Peyer's patch (tissue), 4 donors: ENCODE data around the gene TFDP1. TPM values are rescaled to one million over a fixed set of nuclear protein-coding genes. Genes with fewer than 3 reads are reported as not detected.
A peak's percentile ranks its signal among the peaks of the same experiment; 100 is the strongest.

Experiments used
- DNase-seq, 3 donors: peaks; one replicate each; pipeline ENCODE4 v3.0.0-alpha.2; 2017 to 2019
- H3K27ac ChIP-seq, 4 donors: fragments of 200-600 bp; sonication (generic); one replicate each; pipeline ENCODE4 v1.5.1; 2016 to 2019
- H3K27me3 ChIP-seq, 2 donors: fragments of 200-600 bp; sonication (generic); one replicate each; pipeline ENCODE4 v1.5.1; 2019
- H3K36me3 ChIP-seq, 3 donors: fragments of 200-600 bp; sonication (generic); one replicate each; pipeline ENCODE4 v1.5.1; 2016 to 2019
- H3K4me1 ChIP-seq, 4 donors: fragments of 200-600 bp; sonication (generic); one replicate each; pipeline ENCODE4 v1.5.1; 2016 to 2019
- H3K4me3 ChIP-seq, 4 donors: fragments of 200-600 bp; sonication (generic); 1 replicate in 3 of 4; 2 replicates in 1 of 4; pipeline ENCODE4 v1.5.1; 2016 to 2019; ENCODE audit warnings: mild to moderate bottlenecking in 1 of 4
- H3K9me3 ChIP-seq, 4 donors: fragments of 200-600 bp; sonication (generic); one replicate each; pipeline ENCODE4 v1.5.1; 2016 to 2019; ENCODE audit warnings: mild to moderate bottlenecking in 1 of 4
- CTCF ChIP-seq, 6 experiments: fragments of 450-650 bp in 4 of 6; fragments of 200-600 bp in 2 of 6; sonication (generic) in 1 of 6; IDR thresholded peaks; one replicate each; pipeline ENCODE4 v1.5.1; 2017 to 2019; ENCODE audit warnings: antibody characterized with exemption in 6 of 6, mild to moderate bottlenecking in 3 of 6, moderate library complexity in 1 of 6
- POLR2A ChIP-seq, 2 donors: fragments of 450-650 bp; IDR thresholded peaks; one replicate each; pipeline ENCODE4 v1.5.1; 2017; ENCODE audit warnings: antibody characterized with exemption in 2 of 2, mild to moderate bottlenecking in 2 of 2, moderate library complexity in 2 of 2
- total RNA-seq, 4 donors: library from RNA; depleted of rRNA; stranded (reverse); fragments of >200 nt; gene quantifications; one replicate each; pipeline ENCODE4 v1.1.0, GENCODE V29; 2016

Gene TFDP1
- total RNA-seq, 4 donors from 2014 or later: 37.0 to 75.1 (median 48.0) TPM

GRCh38 chr13:113652404-113653263 is 68.1 kb downstream of the TFDP1 start:
- H3K27ac ChIP-seq: no peak overlapping the region
- no peaks in the 10 kb centered on the region for H3K9me3 ChIP-seq
- DNase-seq: peak in 2 of 3 donors; percentile 21 to 34
- TF ChIP-seq POLR2A (IDR thresholded peaks at IDR 0.05): no peak
- no peak for TF ChIP-seq CTCF (IDR thresholded peaks at IDR 0.05)
- no peaks in the 10 kb centered on the region for H3K36me3 ChIP-seq
- H3K4me3 ChIP-seq: no peak overlapping the region
- H3K27me3 ChIP-seq: no peaks in the 10 kb centered on the region
- H3K4me1 ChIP-seq: peaks cover 0 to 6% (median 0%) of the 10 kb centered on the region in 4 donors

- H3K27ac ChIP-seq: no peak overlapping the region
- H3K4me1 ChIP-seq: no peaks in the 10 kb centered on the region
- no peak overlapping the region for H3K4me3 ChIP-seq
- no peaks in the 10 kb centered on the region for H3K36me3 ChIP-seq
- no peaks in the 10 kb centered on the region for H3K27me3 ChIP-seq
- no peaks in the 10 kb centered on the region for H3K9me3 ChIP-seq
- TF ChIP-seq POLR2A (IDR thresholded peaks at IDR 0.05): no peak
- no peak for TF ChIP-seq CTCF (IDR thresholded peaks at IDR 0.05)
- peak in 2 of 3 donors; percentile 22 to 33 for DNase-seq
Observed at GRCh38 chr13:113653264-113654174, 69.0 kb downstream of the TFDP1 start.

GRCh38 chr13:113654175-113654560 is 69.6 kb downstream of the TFDP1 start:
- no peak for TF ChIP-seq POLR2A (IDR thresholded peaks at IDR 0.05)
- no peak for TF ChIP-seq CTCF (IDR thresholded peaks at IDR 0.05)
- H3K4me1 ChIP-seq: no peaks in the 10 kb centered on the region
- no peak overlapping the region for H3K27ac ChIP-seq
- no peaks in the 10 kb centered on the region for H3K36me3 ChIP-seq
- H3K4me3 ChIP-seq: no peak overlapping the region
- DNase-seq: peak in 2 of 3 donors; percentile 13 to 33
- H3K27me3 ChIP-seq: no peaks in the 10 kb centered on the region
- no peaks in the 10 kb centered on the region for H3K9me3 ChIP-seq

GRCh38 chr13:113654591-113655345 is 70.2 kb downstream of the TFDP1 start:
- Histone ChIP-seq H3K27ac (no peak overlapping the region), H3K36me3 (no peaks in the 10 kb centered on the region), H3K9me3 (no peaks in the 10 kb centered on the region), H3K4me1 (no peaks in the 10 kb centered on the region), H3K4me3 (no peak overlapping the region), H3K27me3 (no peaks in the 10 kb centered on the region)
- DNase-seq: peak in 2 of 3 donors; percentile 35 to 37
- no peak for TF ChIP-seq CTCF (IDR thresholded peaks at IDR 0.05)
- no peak for TF ChIP-seq POLR2A (IDR thresholded peaks at IDR 0.05)

- Histone ChIP-seq H3K27me3 (no peaks in the 10 kb centered on the region), H3K27ac (no peak overlapping the region), H3K9me3 (no peaks in the 10 kb centered on the region), H3K4me3 (no peak overlapping the region), H3K36me3 (no peaks in the 10 kb centered on the region), H3K4me1 (no peaks in the 10 kb centered on the region)
- peak in 2 of 3 donors; percentile 15 to 28 for DNase-seq
- no peak for TF ChIP-seq POLR2A (IDR thresholded peaks at IDR 0.05)
- TF ChIP-seq CTCF (IDR thresholded peaks at IDR 0.05): no peak
Observed at GRCh38 chr13:113655346-113656002, 70.9 kb downstream of the TFDP1 start.
